GM12874 (cell line): ENCODE data around the gene FAM185A.

ENCODE experiments used
- CTCF ChIP-seq: IDR thresholded peaks from 2 replicates; pipeline ENCODE4 v1.5.1; 2011; ENCODE audit warnings: low read depth, mild to moderate bottlenecking, control low read depth, low read length, moderate library complexity; ENCODE audit not compliant: insufficient read depth

Gene FAM185A

DNA sequence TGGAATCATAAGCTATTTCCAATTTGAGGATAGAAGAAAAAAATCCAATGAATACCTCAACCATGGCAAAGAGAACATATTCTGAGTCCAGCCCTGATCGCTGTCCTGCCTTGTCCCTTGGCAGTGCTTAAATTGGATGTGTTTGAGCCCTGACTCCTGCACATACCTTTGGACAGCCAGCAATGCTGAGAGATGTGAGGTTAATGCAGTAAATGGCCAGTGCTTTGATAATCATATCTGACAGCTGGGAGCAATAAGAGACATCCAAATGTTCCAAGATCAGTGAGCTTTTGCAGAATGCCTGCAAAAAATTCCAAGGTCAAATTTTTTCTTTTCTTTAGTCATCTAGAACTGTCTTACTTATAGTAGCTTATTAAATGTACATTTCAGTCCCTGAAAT, 83.9 kb downstream of the FAM185A start:
- no peak for TF ChIP-seq CTCF

DNA sequence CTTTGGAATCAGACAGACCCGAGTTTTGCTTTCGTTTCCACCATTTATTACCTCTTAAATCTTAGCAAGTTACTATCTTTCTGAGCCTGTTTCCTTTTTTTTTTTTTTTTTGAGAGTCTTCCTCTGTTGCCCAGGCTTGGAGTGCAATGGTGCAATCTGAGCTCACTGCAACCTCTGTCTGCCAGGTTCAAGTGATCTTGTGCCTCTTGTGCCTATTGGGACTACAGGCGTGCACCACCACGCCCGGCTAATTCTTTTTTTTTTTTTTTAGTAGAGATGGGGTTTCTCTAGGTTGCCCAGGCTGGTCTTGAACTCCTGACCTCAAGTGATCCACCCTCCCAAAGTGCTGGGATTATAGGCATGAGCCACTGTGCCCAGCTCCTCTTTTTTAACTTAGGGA, 84.5 kb downstream of the FAM185A start:
- no peak for TF ChIP-seq CTCF

DNA sequence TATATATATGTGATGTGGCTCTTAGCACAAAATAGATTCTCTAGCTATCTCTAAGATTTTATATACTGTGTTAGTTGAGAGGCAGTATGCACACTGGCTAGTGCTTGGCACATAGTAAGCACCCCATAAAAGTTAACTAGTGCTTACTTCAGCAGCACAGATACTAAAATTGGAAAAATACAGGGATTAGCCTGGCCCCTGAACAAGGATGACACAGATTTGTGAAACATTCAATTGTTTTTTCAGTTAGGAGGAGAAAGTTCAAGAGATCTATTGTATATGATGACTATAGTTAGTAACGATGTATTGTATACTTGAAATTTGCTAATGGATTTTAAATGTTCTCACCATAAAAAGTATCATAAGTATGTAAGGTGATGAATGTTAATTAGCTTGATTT, 85.7 kb downstream of the FAM185A start:
- TF ChIP-seq CTCF = no peak

GRCh38 chr7:102834999-102835398, 86.2 kb downstream of the FAM185A start:
- no peak for TF ChIP-seq CTCF

DNA sequence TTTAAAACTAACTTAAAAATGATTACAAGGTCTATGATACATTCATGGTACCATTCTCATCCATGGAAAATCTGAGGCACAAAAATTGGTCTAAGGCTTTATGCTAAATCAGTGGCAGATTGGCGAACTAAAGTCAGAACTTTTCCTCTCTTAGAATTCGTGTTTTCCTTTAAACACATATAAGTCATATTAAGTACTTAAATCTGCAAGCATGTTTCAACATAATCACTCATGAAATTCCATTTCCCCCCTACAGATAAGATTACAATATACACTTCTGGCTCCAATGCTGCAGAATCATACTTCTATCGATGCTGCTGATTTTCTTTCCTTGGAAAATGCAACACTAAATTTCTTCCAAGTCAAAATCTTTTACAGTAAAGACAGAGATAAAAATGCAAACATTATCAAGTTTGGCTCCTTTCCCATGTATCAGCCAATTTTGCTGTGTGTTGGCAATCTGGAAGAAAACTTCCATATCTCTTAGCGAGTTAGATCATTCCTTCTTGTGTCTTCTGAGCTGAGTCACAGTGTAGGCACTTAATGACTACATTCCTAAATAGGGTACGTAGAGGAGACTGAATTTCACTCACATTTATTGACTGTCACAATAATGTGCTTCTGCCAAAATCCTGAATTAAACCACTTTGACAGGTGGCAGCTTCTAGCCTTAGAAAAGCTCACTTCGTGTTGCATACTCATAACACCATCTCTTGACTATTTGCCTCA, 87.6 kb downstream of the FAM185A start:
- no peak for TF ChIP-seq CTCF

DNA sequence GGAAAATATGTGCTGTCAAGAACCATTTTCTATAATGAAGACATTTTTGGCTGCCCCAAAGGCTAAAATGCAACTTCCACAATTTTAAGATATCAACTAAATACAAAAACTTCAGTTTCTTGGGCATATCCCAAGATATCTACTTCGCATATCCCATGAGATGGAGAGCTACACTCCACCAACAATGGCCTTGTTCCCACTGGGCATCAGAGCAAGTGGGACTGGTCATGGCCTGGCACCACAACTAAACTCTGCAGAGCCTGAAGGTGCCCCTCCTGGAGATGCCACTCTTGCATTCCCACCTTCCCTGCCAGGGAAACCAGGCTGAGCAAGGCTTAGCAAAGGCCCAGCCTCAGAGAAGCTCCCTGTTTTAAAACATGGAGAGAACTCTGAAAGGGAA, 88.2 kb downstream of the FAM185A start:
- TF ChIP-seq CTCF = no peak

GRCh38 chr7:102837802-102838201, 89.0 kb downstream of the FAM185A start:
- no peak for TF ChIP-seq CTCF

- TF ChIP-seq CTCF = no peak
Observed at GRCh38 chr7:102840404-102840803, 91.6 kb downstream of the FAM185A start.
